Liver (tissue), 3 donors: ENCODE data around the gene ETFA.

Experiments used
- FOXA1 ChIP-seq: IDR thresholded peaks from 2 replicates; pipeline ENCODE4 v1.6.1; 2016; ENCODE audit warnings: antibody characterized with exemption
- TF ChIP-seq, protein P1 (sequence below): fragments of 150-350 bp; IDR thresholded peaks from 2 replicates; pipeline ENCODE4 v1.5.1; 2017; ENCODE audit warnings: improper control_type of control experiment, low read depth, low read length; ENCODE audit not compliant: missing input control
- TF ChIP-seq, protein P2 (sequence below): IDR thresholded peaks from 2 replicates; pipeline ENCODE4 v1.6.1; 2016; ENCODE audit warnings: antibody characterized with exemption
- donor health status: healthy.
- donor health status: healthy.

- TF ChIP-seq, protein P1, sequence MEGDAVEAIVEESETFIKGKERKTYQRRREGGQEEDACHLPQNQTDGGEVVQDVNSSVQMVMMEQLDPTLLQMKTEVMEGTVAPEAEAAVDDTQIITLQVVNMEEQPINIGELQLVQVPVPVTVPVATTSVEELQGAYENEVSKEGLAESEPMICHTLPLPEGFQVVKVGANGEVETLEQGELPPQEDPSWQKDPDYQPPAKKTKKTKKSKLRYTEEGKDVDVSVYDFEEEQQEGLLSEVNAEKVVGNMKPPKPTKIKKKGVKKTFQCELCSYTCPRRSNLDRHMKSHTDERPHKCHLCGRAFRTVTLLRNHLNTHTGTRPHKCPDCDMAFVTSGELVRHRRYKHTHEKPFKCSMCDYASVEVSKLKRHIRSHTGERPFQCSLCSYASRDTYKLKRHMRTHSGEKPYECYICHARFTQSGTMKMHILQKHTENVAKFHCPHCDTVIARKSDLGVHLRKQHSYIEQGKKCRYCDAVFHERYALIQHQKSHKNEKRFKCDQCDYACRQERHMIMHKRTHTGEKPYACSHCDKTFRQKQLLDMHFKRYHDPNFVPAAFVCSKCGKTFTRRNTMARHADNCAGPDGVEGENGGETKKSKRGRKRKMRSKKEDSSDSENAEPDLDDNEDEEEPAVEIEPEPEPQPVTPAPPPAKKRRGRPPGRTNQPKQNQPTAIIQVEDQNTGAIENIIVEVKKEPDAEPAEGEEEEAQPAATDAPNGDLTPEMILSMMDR, result no peak
- TF ChIP-seq, protein P2, sequence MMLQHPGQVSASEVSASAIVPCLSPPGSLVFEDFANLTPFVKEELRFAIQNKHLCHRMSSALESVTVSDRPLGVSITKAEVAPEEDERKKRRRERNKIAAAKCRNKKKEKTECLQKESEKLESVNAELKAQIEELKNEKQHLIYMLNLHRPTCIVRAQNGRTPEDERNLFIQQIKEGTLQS, result no peak
- TF ChIP-seq FOXA1, result no peak
Observed at GRCh38 chr15:76278651-76279050, 32.6 kb downstream of the ETFA start.
